Endothelial cell of umbilical vein (primary cell): ENCODE data around the gene RNF222. TPM values are rescaled to one million over a fixed set of nuclear protein-coding genes. Genes with fewer than 3 reads are reported as not detected.

Experiments
- BruUV-seq: library from RNA; stranded (reverse); fragments of 400-500 nt; replicated peaks from 2 replicates; lab custom pipeline; 2021; lab: Mats Ljungman, UMichigan
- CTCF ChIA-PET: fragments of 300-600, 350-600 bp; sonication (Branson Sonifier 250); formaldehyde crosslinking; loops from one replicate; lab custom pipeline; 2021; ENCODE audit warnings: antibody characterized with exemption, inconsistent platforms; lab: Charles Lee
- POLR2A ChIA-PET: fragments of 300-600, 350-600 bp; sonication (Branson Sonifier 250); formaldehyde crosslinking; loops from one replicate; lab custom pipeline; 2021; ENCODE audit warnings: antibody characterized with exemption, inconsistent platforms; lab: Charles Lee
- DNase-seq: peaks from one replicate; pipeline ENCODE4 v3.0.0-alpha.2; 2011; ENCODE audit warnings: low read depth, low spot score
- FAIRE-seq: peaks from 2 replicates; lab custom pipeline; 2011; peaks lifted over from hg19 to GRCh38; lab: Jason Lieb, UNC
- H2AFZ ChIP-seq: 2 replicates; pipeline ENCODE4 v1.6.0; 2012; ENCODE audit warnings: low read depth, low read length, control low read depth, inconsistent platforms
- H3K27ac ChIP-seq: 2 replicates; pipeline ENCODE4 v1.5.1; 2011; ENCODE audit warnings: low read depth, mild to moderate bottlenecking, control low read depth, low read length, moderate library complexity; ENCODE audit not compliant: insufficient read depth
- H3K27me3 ChIP-seq, 2 experiments: 2 replicates each; pipeline versions ENCODE4 v1.6.0 to v1.6.1; 2011; ENCODE audit warnings: low read length in 2 of 2, mixed read lengths in 1 of 2; ENCODE audit not compliant: control insufficient read depth in 2 of 2, insufficient read depth in 2 of 2
- H3K36me3 ChIP-seq, 2 experiments: 2 replicates in 1 of 2; 3 replicates in 1 of 2; pipeline ENCODE4 v1.5.1; 2011; ENCODE audit warnings: low read length in 2 of 2, mild to moderate bottlenecking in 1 of 2, moderate library complexity in 1 of 2; ENCODE audit not compliant: control insufficient read depth in 2 of 2, insufficient read depth in 2 of 2; ENCODE audit errors: extremely low read depth in 1 of 2
- H3K4me1 ChIP-seq: 3 replicates; pipeline ENCODE4 v1.5.1; 2011; ENCODE audit warnings: mild to moderate bottlenecking, low read length; ENCODE audit not compliant: control insufficient read depth, insufficient read depth; ENCODE audit errors: extremely low read depth
- H3K4me2 ChIP-seq: 2 replicates; pipeline ENCODE4 v1.6.1; 2011; ENCODE audit warnings: low read length, control low read depth, mixed read lengths; ENCODE audit not compliant: insufficient read depth
- H3K4me3 ChIP-seq, 3 experiments: fragments of 200-600 bp in 1 of 3; sonication (generic), shearing (Covaris generic) in 1 of 3; replicated peaks in 1 of 3; 2 replicates each; pipeline ENCODE4 v1.5.1; 2011 to 2016; ENCODE audit warnings: control low read depth in 3 of 3, low read length in 3 of 3, mild to moderate bottlenecking in 2 of 3, inconsistent platforms in 1 of 3, low read depth in 1 of 3, moderate library complexity in 1 of 3; ENCODE audit not compliant: insufficient read depth in 1 of 3
- H3K79me2 ChIP-seq: 2 replicates; pipeline ENCODE4 v1.6.0; 2012; ENCODE audit warnings: low read length, inconsistent platforms; ENCODE audit not compliant: control insufficient read depth, insufficient read depth
- H3K9ac ChIP-seq: replicated peaks from 2 replicates; pipeline ENCODE3; 2011; ENCODE audit warnings: low read length, control low read depth; ENCODE audit not compliant: insufficient read depth; ENCODE audit errors: extremely low read depth
- H3K9me1 ChIP-seq: replicated peaks from 3 replicates; pipeline ENCODE4 v1.6.0; 2011; ENCODE audit warnings: mild to moderate bottlenecking, low read length; ENCODE audit not compliant: control insufficient read depth, insufficient read depth; ENCODE audit errors: extremely low read depth
- H3K9me3 ChIP-seq: replicated peaks from 2 replicates; pipeline ENCODE4 v1.5.1; 2012; ENCODE audit warnings: low read length, inconsistent platforms; ENCODE audit not compliant: control insufficient read depth, insufficient read depth
- H4K20me1 ChIP-seq: replicated peaks from 2 replicates; pipeline ENCODE3; 2011; ENCODE audit warnings: mild to moderate bottlenecking, low read length; ENCODE audit not compliant: control insufficient read depth, insufficient read depth; ENCODE audit errors: extremely low read depth
- CTCF ChIP-seq, 2 donors: IDR thresholded peaks; 1 replicate in 1 of 2; 2 replicates in 1 of 2; pipeline ENCODE4 v1.5.1; 2011; ENCODE audit warnings: low read length in 2 of 2, mild to moderate bottlenecking in 2 of 2, moderate library complexity in 2 of 2, control low read depth in 1 of 2, inconsistent platforms in 1 of 2, low read depth in 1 of 2; ENCODE audit not compliant: insufficient read depth in 1 of 2; ENCODE audit errors: extremely low read depth in 1 of 2
- EZH2 ChIP-seq: IDR thresholded peaks from 2 replicates; pipeline ENCODE4 v1.6.1; 2012; ENCODE audit warnings: borderline replicate concordance, low read depth, mild to moderate bottlenecking, moderate library complexity, low read length, inconsistent platforms; ENCODE audit not compliant: severe bottlenecking
- FOS ChIP-seq: IDR thresholded peaks from 2 replicates; pipeline ENCODE4 v1.6.1; 2011; ENCODE audit warnings: mild to moderate bottlenecking, low read length, moderate library complexity, borderline replicate concordance; ENCODE audit not compliant: insufficient read depth
- GATA2 ChIP-seq: IDR thresholded peaks from 2 replicates; pipeline ENCODE4 v1.7.0; 2011; ENCODE audit warnings: low read depth, mild to moderate bottlenecking, moderate library complexity, mixed read lengths, low read length; ENCODE audit not compliant: insufficient read length, insufficient read depth
- JUN ChIP-seq: IDR thresholded peaks from 2 replicates; pipeline ENCODE4 v1.6.1; 2011; ENCODE audit warnings: borderline replicate concordance, low read depth; ENCODE audit not compliant: insufficient read length, insufficient read depth
- MAX ChIP-seq: IDR thresholded peaks from 2 replicates; pipeline ENCODE4 v1.6.1; 2011; ENCODE audit not compliant: insufficient read depth, insufficient read length
- MYC ChIP-seq: IDR thresholded peaks from one replicate; pipeline ENCODE4 v1.6.1; 2011; ENCODE audit warnings: mild to moderate bottlenecking, low read depth, low read length
- POLR2A ChIP-seq: IDR thresholded peaks from 2 replicates; pipeline ENCODE4 v1.6.1; 2012; ENCODE audit warnings: low read depth, mild to moderate bottlenecking, control low read depth, low read length
- POLR2AphosphoS5 ChIP-seq: IDR thresholded peaks from 2 replicates; pipeline ENCODE4 v1.6.1; 2012; ENCODE audit warnings: low read depth, mild to moderate bottlenecking, control low read depth, low read length, moderate library complexity; ENCODE audit not compliant: insufficient read depth
- dilution Hi-C: fragments of 300-500 bp; cut with MboI; formaldehyde crosslinking; loops from one replicate; pipeline ENCODE4 v1.15.0; 2019; ENCODE audit warnings: low sequenced_read_pairs; ENCODE audit not compliant: extremely low pct_ligation_motif_present
- intact Hi-C: fragments of 100-400 bp; cut with micrococcal nuclease; formaldehyde crosslinking; loops from one replicate; pipeline ENCODE4 v1.10.0; 2022
- polyA plus RNA-seq, 4 experiments: library from polyadenylated mRNA; depleted of rRNA in 3 of 4; stranded (reverse) in 3 of 4; unstranded in 1 of 4; fragments of >200 nt; gene quantifications; 2 replicates each; pipeline versions ENCODE4 v1.2.1 to v1.2.3, GENCODE V29; 2011 to 2012; ENCODE audit warnings: missing spikeins in 1 of 4
- total RNA-seq: library from RNA; stranded (reverse); gene quantifications from 2 replicates; pipeline ENCODE4 v1.2.3, GENCODE V29; 2021

RNF222 gene
- total and polyA plus RNA-seq, 2 donors (not counting 3 experiments of a cell fraction or from before 2014, with no cell fraction given): not detected

GRCh38 chr17:8445536-8445935, 47.9 kb upstream of the RNF222 start:
- no peaks in the 10 kb centered on the region for H3K9me3 ChIP-seq

GRCh38 chr17:8444494-8444893, 46.9 kb upstream of the RNF222 start:
- peaks cover 5% of the 10 kb centered on the region for H4K20me1 ChIP-seq
- H3K27ac ChIP-seq: no peak overlapping the region
- CTCF ChIA-PET: interaction anchor here (1.8 kb wide), 1 partner anchor 301 kb away, joined by 5 read pairs; no protein-coding TSS in a partner anchor
- dilution Hi-C loops: no loop called here
- DNase-seq (no peak), FAIRE-seq (no peak)
- POLR2A ChIA-PET: no interaction called here
- no peaks in the 10 kb centered on the region for H3K27me3 ChIP-seq
- no peak overlapping the region for H3K4me2 ChIP-seq
- no TSS peak for BruUV-seq
- H3K9me1 ChIP-seq: no peaks in the 10 kb centered on the region
- intact Hi-C loops: no loop called here
- no peak overlapping the region for H3K4me3 ChIP-seq
- peaks cover 56% of the 10 kb centered on the region for H3K79me2 ChIP-seq
- H2AFZ ChIP-seq: no peak overlapping the region
- no peak for TF ChIP-seq GATA2
- no peak for TF ChIP-seq FOS
- TF ChIP-seq MYC: no peak
- no peak for TF ChIP-seq POLR2A
- no peak for TF ChIP-seq MAX
- no peak for TF ChIP-seq CTCF (IDR thresholded peaks at IDR 0.05; ENCODE audit: extremely low read depth in 1 of 2, insufficient read depth in 1 of 2, low read depth in 1 of 2, low read length in 2 of 2)
- TF ChIP-seq EZH2: no peak
- TF ChIP-seq POLR2AphosphoS5: no peak
- TF ChIP-seq JUN: no peak
- peaks cover 2 to 23% of the 10 kb centered on the region in 2 experiments for H3K36me3 ChIP-seq
- H3K4me1 ChIP-seq: peaks cover 50% of the 10 kb centered on the region
- no peaks in the 10 kb centered on the region for H3K9me3 ChIP-seq
- H3K9ac ChIP-seq: no peak overlapping the region

More at GRCh38 chr17:8445536-8445935, 47.9 kb upstream of the RNF222 start:
- CTCF ChIA-PET: interaction anchor here (0.9 to 3.4 kb wide), 7 partner anchors 9 to 300 kb away, joined by 3 to 23 read pairs (median 4); partner anchors contain the start of gene NDEL1
- H3K4me2 ChIP-seq: peak overlapping the region; percentile 94
- no peaks in the 10 kb centered on the region for H3K27me3 ChIP-seq
- H3K36me3 ChIP-seq: peaks cover 2 to 22% of the 10 kb centered on the region in 2 experiments
- BruUV-seq: no TSS peak
- TF ChIP-seq JUN (no peak), MYC (no peak), POLR2AphosphoS5 (no peak), GATA2 (peak; percentile 22)
- no peaks in the 10 kb centered on the region for H3K9me1 ChIP-seq
- intact Hi-C loops: loop anchor here (1.0 kb wide), 1 partner anchor 10 kb away; the partner anchor contains the start of gene NDEL1
- peak overlapping the region; percentile 28 for H3K27ac ChIP-seq
- FAIRE-seq (peak; percentile 96), DNase-seq (peak; percentile 69)
- no peak overlapping the region for H2AFZ ChIP-seq
- peaks cover 46% of the 10 kb centered on the region for H3K79me2 ChIP-seq
- POLR2A ChIA-PET: interaction anchor here (1.2 to 1.4 kb wide), 2 partner anchors 9 to 10 kb away, joined by 6 read pairs; partner anchors contain the start of gene NDEL1
- H3K4me1 ChIP-seq: peaks cover 50% of the 10 kb centered on the region
- H4K20me1 ChIP-seq: peaks cover 5% of the 10 kb centered on the region
- peak overlapping the region in 1 of 3 experiments; percentile 60 for H3K4me3 ChIP-seq
- dilution Hi-C loops: no loop called here
- H3K9ac ChIP-seq: peak overlapping the region; percentile 47
